AG09309 (cell line): ENCODE results near the gene PHKA1.
"Not testable (repeated sequence)": the region's sequence is repeated elsewhere in the genome, so short reads cannot be mapped to it uniquely, and the experiment has no call there.

Source experiments
- DNase-seq: peaks from one replicate; pipeline ENCODE4 v3.0.0-alpha.2; 2010; ENCODE audit warnings: low read depth
- H3K4me3 ChIP-seq: 2 replicates; pipeline ENCODE4 v1.5.1; 2011; ENCODE audit warnings: mild to moderate bottlenecking, low read depth, low read length, moderate library complexity; ENCODE audit not compliant: control insufficient read depth
- TF ChIP-seq, protein P1 (sequence below): IDR thresholded peaks from 2 replicates; pipeline ENCODE4 v1.5.1; 2011; ENCODE audit warnings: mild to moderate bottlenecking, low read depth, low read length, inconsistent platforms; ENCODE audit not compliant: insufficient read depth, control insufficient read depth; ENCODE audit errors: missing control alignments

PHKA1 gene

GRCh38 chrX:72693477-72693876 is 20.6 kb downstream of the PHKA1 start:
- H3K4me3 ChIP-seq: no peak overlapping the region
- TF ChIP-seq, protein P1, sequence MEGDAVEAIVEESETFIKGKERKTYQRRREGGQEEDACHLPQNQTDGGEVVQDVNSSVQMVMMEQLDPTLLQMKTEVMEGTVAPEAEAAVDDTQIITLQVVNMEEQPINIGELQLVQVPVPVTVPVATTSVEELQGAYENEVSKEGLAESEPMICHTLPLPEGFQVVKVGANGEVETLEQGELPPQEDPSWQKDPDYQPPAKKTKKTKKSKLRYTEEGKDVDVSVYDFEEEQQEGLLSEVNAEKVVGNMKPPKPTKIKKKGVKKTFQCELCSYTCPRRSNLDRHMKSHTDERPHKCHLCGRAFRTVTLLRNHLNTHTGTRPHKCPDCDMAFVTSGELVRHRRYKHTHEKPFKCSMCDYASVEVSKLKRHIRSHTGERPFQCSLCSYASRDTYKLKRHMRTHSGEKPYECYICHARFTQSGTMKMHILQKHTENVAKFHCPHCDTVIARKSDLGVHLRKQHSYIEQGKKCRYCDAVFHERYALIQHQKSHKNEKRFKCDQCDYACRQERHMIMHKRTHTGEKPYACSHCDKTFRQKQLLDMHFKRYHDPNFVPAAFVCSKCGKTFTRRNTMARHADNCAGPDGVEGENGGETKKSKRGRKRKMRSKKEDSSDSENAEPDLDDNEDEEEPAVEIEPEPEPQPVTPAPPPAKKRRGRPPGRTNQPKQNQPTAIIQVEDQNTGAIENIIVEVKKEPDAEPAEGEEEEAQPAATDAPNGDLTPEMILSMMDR: no peak
- DNase-seq: no peak

DNA sequence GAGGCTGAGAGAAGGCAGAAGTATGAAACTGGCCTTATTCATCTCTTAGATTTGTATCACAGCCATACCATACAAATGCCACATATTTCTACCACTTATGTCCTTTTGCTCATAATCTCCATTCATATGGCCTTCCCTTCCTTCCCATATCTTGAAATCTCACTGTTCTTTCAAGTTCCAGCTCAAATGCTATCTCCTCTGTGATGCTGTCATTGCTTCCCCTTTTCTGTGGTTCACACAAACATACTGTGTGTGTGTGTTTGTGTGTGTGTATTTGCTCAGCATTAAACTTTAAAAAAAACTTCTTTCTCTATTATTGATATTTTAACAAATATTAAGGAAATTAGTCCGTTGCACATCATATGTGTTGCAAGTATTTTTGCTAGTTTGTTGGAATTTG is 26.7 kb downstream of the PHKA1 start:
- TF ChIP-seq, protein P1: no peak
- DNase-seq: no peak

DNA sequence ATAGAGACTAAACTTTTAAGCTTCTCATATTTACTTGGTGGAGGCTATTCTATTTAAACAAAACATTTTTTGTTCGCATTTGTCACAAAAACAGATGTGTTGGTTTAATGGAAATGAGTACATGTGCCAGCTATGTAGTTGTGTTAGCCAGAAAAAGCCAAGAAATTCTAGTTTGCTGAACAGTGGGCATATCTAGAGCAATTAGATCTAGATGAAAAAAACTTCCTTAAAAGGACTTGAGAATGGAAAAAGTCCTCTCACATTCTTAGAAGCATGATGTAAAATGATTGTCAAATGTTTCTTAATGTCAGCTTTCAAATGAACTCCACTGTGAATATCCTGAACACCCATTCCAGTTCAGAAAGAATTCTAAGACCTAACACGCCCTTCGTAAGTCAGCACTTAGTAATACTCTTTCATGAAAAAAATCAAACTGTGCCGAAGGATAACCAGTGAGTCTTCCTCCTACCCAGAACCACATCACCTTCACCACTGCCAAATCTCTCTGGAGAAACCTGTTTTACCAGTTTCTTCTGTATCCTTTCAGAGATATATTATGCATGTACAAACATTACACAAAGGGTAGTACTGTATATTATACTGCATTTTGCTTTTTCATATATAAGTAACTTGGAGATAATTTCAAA is 28.2 kb downstream of the PHKA1 start:
- DNase-seq: peak; percentile 2
- TF ChIP-seq, protein P1: no peak
- no peak overlapping the region for H3K4me3 ChIP-seq

More for the DNA sequence above, 26.7 kb downstream of the PHKA1 start:
- no peak overlapping the region for H3K4me3 ChIP-seq

DNA sequence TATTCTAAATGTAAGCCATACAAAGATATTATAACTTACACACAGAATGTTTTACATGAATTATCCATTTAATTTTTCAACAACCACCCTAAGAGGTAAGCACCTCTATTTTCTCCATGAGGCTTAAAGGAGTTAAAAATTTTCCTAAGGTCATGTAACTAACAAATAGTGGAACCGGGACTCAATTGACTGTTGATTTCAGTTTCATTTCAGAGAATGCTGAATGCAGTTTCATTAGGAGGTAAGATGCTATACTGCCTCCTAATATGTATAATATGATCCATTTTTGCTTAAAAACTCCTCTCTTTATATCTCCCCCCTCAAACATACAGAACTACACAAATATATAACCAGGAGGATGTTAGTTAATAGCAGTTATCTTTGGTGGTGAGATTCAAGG is 29.1 kb downstream of the PHKA1 start:
- no peak overlapping the region for H3K4me3 ChIP-seq
- TF ChIP-seq, protein P1: no peak
- DNase-seq: no peak

DNA sequence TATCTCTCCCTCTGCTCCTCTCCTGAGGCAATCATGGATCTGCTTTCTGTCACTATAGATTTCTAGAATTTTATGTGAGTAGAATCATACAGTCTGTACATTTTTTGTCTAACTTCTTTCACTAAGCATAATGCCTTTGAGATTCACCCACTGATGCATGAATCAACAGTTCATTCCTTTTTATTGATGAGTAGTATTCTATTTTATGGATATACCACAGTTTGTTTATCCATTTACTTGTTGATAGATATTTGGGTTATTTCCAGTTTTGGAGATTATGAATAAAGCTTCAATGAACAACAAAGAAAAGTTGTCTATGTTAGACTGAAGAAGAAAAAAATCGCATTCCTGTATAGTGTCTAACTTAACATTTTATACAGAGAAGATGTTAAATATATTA is 30.5 kb downstream of the PHKA1 start:
- H3K4me3 ChIP-seq: no peak overlapping the region
- DNase-seq: no peak
- TF ChIP-seq, protein P1: no peak

DNA sequence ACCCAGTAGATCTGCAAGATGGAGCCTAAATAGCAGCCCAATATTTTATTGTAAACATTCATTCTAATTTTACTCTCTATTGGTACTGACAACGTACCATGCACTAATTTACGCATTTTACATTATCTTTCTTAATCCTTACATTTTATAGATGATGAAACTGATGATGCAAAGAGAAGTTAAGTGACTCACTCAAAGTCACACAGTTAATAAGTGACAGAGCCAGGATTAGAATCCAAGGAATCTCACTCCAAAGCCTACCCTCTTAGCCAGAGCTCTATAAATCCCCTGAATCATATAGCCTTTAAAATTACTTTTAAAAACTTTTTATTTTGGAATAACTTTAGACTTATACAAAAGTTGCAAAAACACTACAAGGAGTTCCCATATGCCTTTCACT is 37.6 kb downstream of the PHKA1 start:
- TF ChIP-seq, protein P1: no peak
- no peak overlapping the region for H3K4me3 ChIP-seq
- DNase-seq: no peak

DNA sequence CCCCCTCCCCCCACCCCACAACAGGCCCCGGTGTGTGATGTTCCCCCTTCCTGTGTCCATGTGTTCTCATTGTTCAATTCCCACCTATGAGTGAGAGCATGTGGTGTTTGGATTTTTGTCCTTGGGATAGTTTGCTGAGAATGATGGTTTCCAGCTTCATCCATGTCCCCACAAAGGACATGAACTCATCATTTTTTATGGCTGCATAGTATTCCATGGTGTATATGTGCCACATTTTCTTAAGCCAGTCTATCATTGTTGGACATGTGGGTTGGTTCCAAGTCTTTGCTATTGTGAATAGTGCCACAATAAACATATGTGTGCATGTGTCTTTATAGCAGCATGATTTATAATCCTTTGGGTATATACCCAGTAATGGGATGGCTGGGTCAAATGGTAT is 40.2 kb downstream of the PHKA1 start:
- not testable (repeated sequence) for DNase-seq, H3K4me3 ChIP-seq

DNA sequence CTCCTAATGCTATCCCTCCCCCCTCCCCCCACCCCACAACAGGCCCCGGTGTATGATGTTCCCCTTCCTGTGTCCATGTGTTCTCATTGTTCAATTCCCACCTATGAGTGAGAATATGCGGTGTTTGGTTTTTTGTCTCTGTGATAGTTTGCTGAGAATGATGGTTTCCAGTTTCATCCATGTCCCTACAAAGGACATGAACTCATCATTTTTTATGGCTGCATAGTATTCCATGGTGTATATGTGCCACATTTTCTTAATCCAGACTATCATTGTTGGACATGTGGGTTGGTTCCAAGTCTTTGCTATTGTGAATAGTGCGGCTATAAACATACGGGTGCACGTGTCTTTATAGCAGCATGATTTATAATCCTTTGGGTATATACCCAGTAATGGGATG is 44.6 kb downstream of the PHKA1 start:
- not testable (repeated sequence) for DNase-seq

More for the DNA sequence above, 44.6 kb downstream of the PHKA1 start:
- H3K4me3 ChIP-seq: not testable (repeated sequence)
